CD4-positive, alpha-beta T cell treated with Interleukin-21 for 1 hour (primary cell): Measurements from ENCODE around the gene MMP25.

Experiments
- DNase-seq: peaks from one replicate; pipeline ENCODE4 v3.0.0-alpha.2; 2020

MMP25 gene

DNA sequence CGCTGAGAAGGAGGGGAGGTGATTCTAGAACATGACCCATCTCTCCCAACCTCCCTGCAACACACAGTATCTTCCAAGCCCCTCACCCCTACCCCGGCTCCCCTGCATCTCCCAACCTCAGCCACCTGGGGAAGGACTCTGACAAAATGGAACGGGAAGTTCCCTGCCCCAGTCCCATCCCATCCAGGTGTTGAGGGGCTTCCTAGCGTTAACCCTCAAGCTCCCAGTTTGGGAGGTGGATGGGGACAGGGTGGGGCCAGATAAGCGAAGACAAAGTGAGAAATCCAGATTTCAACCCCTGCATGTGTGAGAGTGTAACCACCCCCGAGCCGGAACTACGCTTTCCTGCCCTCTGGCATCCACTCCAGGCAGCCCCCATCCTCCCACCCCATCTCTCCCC, 50.9 kb downstream of the MMP25 start:
- no peak for DNase-seq

DNA sequence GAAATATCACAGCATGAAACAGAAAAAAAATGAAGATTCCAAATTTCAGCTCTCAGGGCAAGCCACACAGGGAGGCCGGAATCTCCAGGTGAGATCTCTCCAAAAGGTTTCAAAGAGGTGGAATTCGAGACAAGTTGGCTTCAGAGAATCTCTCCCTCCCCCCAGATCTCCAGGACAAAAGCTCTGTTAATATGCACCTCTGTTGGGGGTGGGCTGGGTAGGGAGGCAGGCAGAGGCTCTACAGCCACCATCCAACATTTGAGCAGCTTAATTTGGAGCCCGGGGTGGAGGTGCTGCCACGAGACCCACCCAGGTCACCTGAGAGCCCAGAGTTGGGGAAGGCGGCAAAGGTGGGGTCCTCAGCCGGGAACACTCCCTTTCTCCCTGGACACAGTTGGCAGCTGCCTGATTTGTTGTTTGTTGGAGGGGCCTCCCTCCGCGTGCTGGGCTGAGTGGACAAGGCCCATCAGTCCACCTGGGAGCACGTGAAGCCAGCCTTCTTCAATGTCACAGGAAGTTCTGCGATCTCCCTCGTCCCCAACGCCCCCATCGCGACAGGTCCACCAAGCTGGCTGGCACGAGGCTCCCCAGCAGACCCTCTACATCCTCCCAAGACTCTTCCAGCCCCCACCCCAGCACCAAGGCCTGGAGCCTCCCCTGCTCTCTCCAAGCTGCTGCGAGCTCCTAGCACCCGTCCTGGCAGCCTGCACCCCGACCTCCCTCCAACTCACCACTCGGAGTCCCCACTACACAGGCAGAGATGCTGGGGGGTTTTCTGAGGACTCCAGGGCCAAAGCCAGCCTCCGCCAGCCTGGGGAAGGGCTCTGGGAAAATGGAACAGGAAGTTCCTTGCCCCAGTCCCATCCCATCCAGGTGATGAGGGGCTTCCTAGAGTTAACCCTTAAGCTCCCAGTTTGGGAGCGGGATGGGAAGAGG, 52.4 kb downstream of the MMP25 start, which contains the start of gene ZSCAN10:
ZSCAN10 (minus strand) TSS at position 836 of the 936 bp plus-strand sequence. CDS start 6,357 bp downstream, outside the sequence.
- DNase-seq: no peak

- no peak for DNase-seq
Measured at GRCh38 chr16:3099395-3099731, 53.0 kb downstream of the MMP25 start.

DNA sequence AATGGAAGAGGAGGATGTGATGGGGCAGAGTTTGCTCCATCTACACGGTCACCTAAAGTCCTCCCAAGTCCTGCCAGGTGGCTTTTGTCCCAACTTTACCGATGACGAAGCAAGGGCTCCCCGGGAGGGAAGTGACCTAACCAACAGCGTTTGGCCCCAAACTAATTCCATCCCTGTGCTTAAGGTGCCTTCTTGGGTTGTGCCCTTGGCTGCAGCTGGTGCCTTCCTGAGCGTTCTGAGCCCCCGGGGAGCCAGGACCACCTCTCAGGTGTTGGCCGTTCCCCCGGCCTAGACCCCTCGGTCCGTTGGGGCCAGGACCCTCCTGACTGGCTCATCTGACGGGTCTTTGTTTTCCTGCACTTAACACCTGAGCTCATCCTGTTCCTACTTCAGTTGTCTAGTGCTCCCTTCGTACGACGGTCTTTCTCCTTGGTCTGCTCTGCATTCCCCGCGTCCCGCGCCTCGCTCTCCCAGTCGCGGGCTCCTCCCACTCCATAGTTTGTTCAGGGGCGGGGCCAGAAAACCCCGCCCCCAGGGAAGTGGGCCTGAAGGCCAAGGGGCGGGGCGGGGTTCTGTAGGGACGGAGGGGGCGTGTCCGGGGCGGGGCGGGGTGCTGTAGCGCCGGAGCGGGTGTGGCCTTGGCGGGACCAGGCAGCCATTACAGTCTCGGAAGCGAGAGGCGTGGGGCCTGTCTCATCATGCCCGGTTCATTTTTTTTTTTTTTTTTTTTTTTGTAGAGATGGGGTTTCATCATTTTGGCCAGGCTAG, 53.6 kb downstream of the MMP25 start:
- peak; percentile 93 for DNase-seq

GRCh38 chr16:3101018-3101840, 54.9 kb downstream of the MMP25 start:
- DNase-seq: peak; percentile 75

GRCh38 chr16:3101841-3102470, 55.6 kb downstream of the MMP25 start:
- DNase-seq: peak; percentile 53

DNA sequence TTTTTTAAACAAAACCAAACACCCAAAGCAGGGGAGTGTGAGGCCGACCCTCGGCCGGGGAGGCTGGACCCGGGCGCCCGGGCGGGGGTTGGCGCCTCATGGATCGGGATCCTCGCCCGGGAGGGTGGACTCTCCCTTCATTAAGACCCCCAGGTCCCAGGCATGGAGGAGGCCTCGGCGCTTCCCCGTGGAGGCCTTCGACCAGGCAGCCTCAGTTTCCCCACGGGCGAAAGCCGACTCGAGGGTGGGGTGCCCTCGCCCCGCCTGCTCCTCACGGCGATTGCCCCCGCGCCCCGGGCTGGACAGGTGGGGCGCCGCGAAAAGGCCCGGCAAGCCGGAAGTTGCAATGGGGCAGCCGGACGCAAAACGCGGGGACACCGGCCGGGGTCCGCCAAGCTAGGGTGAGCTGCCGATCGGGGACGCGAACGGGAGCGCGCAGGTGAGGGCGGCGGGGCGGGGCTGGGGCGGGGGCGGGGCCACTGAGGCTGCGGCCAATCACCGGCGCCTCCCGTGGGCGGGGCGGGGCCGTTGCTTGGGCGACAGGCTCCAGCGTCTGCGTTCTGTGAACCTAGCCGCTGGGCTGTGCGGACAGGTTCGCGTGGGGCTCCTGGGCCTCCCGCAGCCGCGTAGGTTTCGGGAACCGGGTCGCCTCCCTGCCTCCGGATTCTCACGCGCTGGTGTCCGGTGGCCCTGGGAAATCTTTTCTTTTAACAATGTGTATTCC, 60.0 kb downstream of the MMP25 start:
- peak; percentile 93 for DNase-seq
